GM23338 (cell line): Measurements from ENCODE around the gene KCNH5. TPM values are rescaled to one million over a fixed set of nuclear protein-coding genes. Genes with fewer than 3 reads are reported as not detected.

ENCODE experiments used
- ATAC-seq: fragments of 200-7000 bp; cut with Tn5 transposase; 3 replicates; pipeline ENCODE4 v1.9.1; 2020
- DNase-seq: peaks from one replicate; pipeline ENCODE4 v3.0.0-alpha.2; 2015; ENCODE audit warnings: low spot score
- H2AFZ ChIP-seq: fragments of 200-600 bp; sonication (generic); 2 replicates; pipeline ENCODE4 v1.8.0; 2016; ENCODE audit warnings: antibody characterized with exemption, mild to moderate bottlenecking, moderate library complexity
- H3F3A ChIP-seq: fragments of 200-600 bp; sonication (generic); replicated peaks from 2 replicates; pipeline ENCODE4 v1.8.0; 2017; ENCODE audit warnings: antibody characterized with exemption, mixed run types, low read depth
- H3K27ac ChIP-seq: fragments of 200-600 bp; sonication (generic); 2 replicates; pipeline ENCODE4 v1.6.1; 2016; ENCODE audit warnings: low read depth
- H3K27me3 ChIP-seq: fragments of 200-600 bp; sonication (generic); 2 replicates; pipeline ENCODE4 v1.8.0; 2016; ENCODE audit warnings: mild to moderate bottlenecking, mixed run types, moderate library complexity; ENCODE audit not compliant: insufficient read depth
- H3K36me3 ChIP-seq: fragments of 200-600 bp; sonication (generic); 2 replicates; pipeline ENCODE4 v1.8.0; 2016; ENCODE audit warnings: mild to moderate bottlenecking; ENCODE audit not compliant: insufficient read depth
- H3K4me1 ChIP-seq: fragments of 200-600 bp; sonication (generic); 2 replicates; pipeline ENCODE4 v1.8.0; 2016; ENCODE audit warnings: mild to moderate bottlenecking, moderate library complexity; ENCODE audit not compliant: insufficient read depth
- H3K4me2 ChIP-seq: fragments of 200-600 bp; sonication (generic); 2 replicates; pipeline ENCODE4 v1.7.1; 2017; ENCODE audit warnings: mixed run types
- H3K4me3 ChIP-seq: fragments of 200-600 bp; sonication (generic); 2 replicates; pipeline ENCODE4 v1.6.1; 2016; ENCODE audit warnings: mixed run types
- H3K79me2 ChIP-seq: fragments of 200-600 bp; sonication (generic); replicated peaks from 2 replicates; pipeline ENCODE4 v1.8.0; 2017; ENCODE audit warnings: mild to moderate bottlenecking; ENCODE audit not compliant: insufficient read depth
- H3K9me2 ChIP-seq: fragments of 200-600 bp; sonication (generic); 2 replicates; pipeline ENCODE4 v1.8.0; 2017; ENCODE audit not compliant: insufficient read depth
- H4K20me1 ChIP-seq: fragments of 200-600 bp; sonication (generic); replicated peaks from 2 replicates; pipeline ENCODE4 v1.8.0; 2017; ENCODE audit warnings: mild to moderate bottlenecking; ENCODE audit not compliant: insufficient read depth
- H3K27ac Mint-ChIP-seq: 2 replicates; pipeline ENCODE4 v1.8.0; 2020; ENCODE audit warnings: inconsistent platforms, mild to moderate bottlenecking, moderate library complexity, mixed read lengths
- H3K27me3 Mint-ChIP-seq: 3 replicates; pipeline ENCODE4 v1.8.0; 2022; ENCODE audit warnings: low read depth, mild to moderate bottlenecking, moderate library complexity, mixed read lengths, inconsistent platforms; ENCODE audit not compliant: insufficient read depth, poor library complexity
- H3K36me3 Mint-ChIP-seq: 3 replicates; pipeline ENCODE4 v1.8.0; 2021; ENCODE audit warnings: low read depth, mild to moderate bottlenecking, inconsistent platforms, moderate library complexity, mixed read lengths
- H3K4me1 Mint-ChIP-seq: 3 replicates; pipeline ENCODE4 v1.8.0; 2020; ENCODE audit warnings: mild to moderate bottlenecking, inconsistent platforms, mixed read lengths
- H3K4me3 Mint-ChIP-seq: 3 replicates; pipeline ENCODE4 v1.8.0; 2021; ENCODE audit warnings: moderate library complexity, mild to moderate bottlenecking, inconsistent platforms, mixed read lengths
- H3K9me3 Mint-ChIP-seq: 3 replicates; pipeline ENCODE4 v1.8.0; 2020; ENCODE audit warnings: moderate library complexity, mild to moderate bottlenecking, inconsistent platforms, mixed read lengths
- CREB1 ChIP-seq: fragments of 250-450 bp; sonication (Bioruptor Pico); IDR thresholded peaks from 2 replicates; pipeline ENCODE4 v1.5.0; 2020; ENCODE audit warnings: low read depth, mild to moderate bottlenecking, moderate library complexity
- STAT1 ChIP-seq: IDR thresholded peaks from one replicate; pipeline ENCODE4 v1.6.1; 2016; ENCODE audit warnings: antibody characterized with exemption; ENCODE audit not compliant: unreplicated experiment
- ZNF462 ChIP-seq: fragments of 250-450 bp; sonication (Bioruptor Pico); IDR thresholded peaks from 2 replicates; pipeline ENCODE4 v1.5.0; 2020; ENCODE audit warnings: mild to moderate bottlenecking, moderate library complexity
- polyA plus RNA-seq: library from polyadenylated mRNA; unstranded; fragments of >200 nt; fragmentation: Nextera tagmentation; extraction: Ambion mirVana; gene quantifications from 2 replicates; pipeline ENCODE4 v1.2.1, GENCODE V29; 2016
- total RNA-seq: library from RNA; depleted of rRNA; stranded (reverse); fragments of >200 nt; shearing (Covaris generic); gene quantifications from 2 replicates; pipeline ENCODE4 v1.2.3, GENCODE V29; 2014

Gene KCNH5
- total and polyA plus RNA-seq, 2 experiments from 2014 or later, result 0.71 to 0.83 TPM

- no peaks in the 10 kb centered on the region for H3K79me2 ChIP-seq
- Mint-ChIP-seq H3K36me3 (no peaks in the 10 kb centered on the region), H3K27ac (no peak overlapping the region)
Measured at GRCh38 chr14:62667421-62667914, 377.8 kb downstream of the KCNH5 start.

More at GRCh38 chr14:62667421-62667914, 377.8 kb downstream of the KCNH5 start:
- H3K4me1 Mint-ChIP-seq, result peaks cover 26% of the 10 kb centered on the region
- Histone ChIP-seq H4K20me1 (no peaks in the 10 kb centered on the region), H3K9me2 (no peaks in the 10 kb centered on the region), H3K27ac (no peak overlapping the region), H3K27me3 (peaks cover 10% of the 10 kb centered on the region), H3K4me2 (no peak overlapping the region), H3F3A (no peaks in the 10 kb centered on the region), H3K36me3 (no peaks in the 10 kb centered on the region), H3K4me1 (peaks cover 17% of the 10 kb centered on the region), H2AFZ (no peak overlapping the region), H3K4me3 (no peak overlapping the region)
- DNase-seq, result no peak
- H3K4me3 Mint-ChIP-seq, result no peak overlapping the region
- TF ChIP-seq ZNF462 (CRISPR knock-in tag), result no peak
- TF ChIP-seq STAT1, result no peak
- TF ChIP-seq CREB1, result no peak
- H3K27me3 Mint-ChIP-seq, result no peaks in the 10 kb centered on the region
- no peak for ATAC-seq
- H3K9me3 Mint-ChIP-seq, result no peaks in the 10 kb centered on the region
